Endothelial cell (in vitro differentiated cells): ENCODE results near the gene ARHGEF12. TPM values are rescaled to one million over a fixed set of nuclear protein-coding genes. Genes with fewer than 3 reads are reported as not detected.

ENCODE experiments used
- DNase-seq: peaks from one replicate; pipeline ENCODE4 v3.0.0; 2021; ENCODE audit warnings: low spot score
- H3K27ac Mint-ChIP-seq: one replicate; pipeline ENCODE4 v1.8.0; 2021; ENCODE audit warnings: mixed read lengths, inconsistent platforms; ENCODE audit not compliant: unreplicated experiment
- H3K27me3 Mint-ChIP-seq: one replicate; pipeline ENCODE4 v1.8.0; 2021; ENCODE audit warnings: mild to moderate bottlenecking, moderate library complexity, mixed read lengths, inconsistent platforms; ENCODE audit not compliant: unreplicated experiment
- H3K36me3 Mint-ChIP-seq: one replicate; pipeline ENCODE4 v1.8.0; 2021; ENCODE audit warnings: mild to moderate bottlenecking, low read depth, mixed read lengths, inconsistent platforms; ENCODE audit not compliant: unreplicated experiment
- H3K4me1 Mint-ChIP-seq: one replicate; pipeline ENCODE4 v1.8.0; 2021; ENCODE audit warnings: mild to moderate bottlenecking, mixed read lengths, inconsistent platforms; ENCODE audit not compliant: unreplicated experiment
- H3K4me3 Mint-ChIP-seq: one replicate; pipeline ENCODE4 v1.8.0; 2021; ENCODE audit warnings: mild to moderate bottlenecking, mixed read lengths, inconsistent platforms; ENCODE audit not compliant: unreplicated experiment
- H3K9me3 Mint-ChIP-seq: one replicate; pipeline ENCODE4 v1.8.0; 2021; ENCODE audit warnings: mixed read lengths, inconsistent platforms; ENCODE audit not compliant: unreplicated experiment
- CTCF ChIP-seq: fragments of 200-600 bp; sonication (generic); IDR thresholded peaks from one replicate; pipeline ENCODE4 v1.5.0; 2021; ENCODE audit warnings: antibody characterized with exemption; ENCODE audit not compliant: unreplicated experiment
- total RNA-seq: library from RNA; stranded (reverse); fragmentation: NEBNext Ultra II Directional; extraction: Animal tissue kit (Norgen Biotek cat#: 25700); gene quantifications from one replicate; pipeline ENCODE4 v1.2.1, GENCODE V29; 2021; ENCODE audit not compliant: unreplicated experiment

ARHGEF12 gene
- total RNA-seq, 1 donor from 2014 or later: 128 TPM

- Mint-ChIP-seq H3K36me3 (peaks cover 23% of the 10 kb centered on the region), H3K4me1 (peaks cover 16% of the 10 kb centered on the region), H3K27me3 (peaks cover 4% of the 10 kb centered on the region), H3K27ac (no peak overlapping the region), H3K4me3 (no peak overlapping the region), H3K9me3 (no peaks in the 10 kb centered on the region)
- DNase-seq: no peak
- TF ChIP-seq CTCF: no peak
Observed at GRCh38 chr11:120332822-120333716, 3.1 kb upstream of the ARHGEF12 start.

- H3K36me3 Mint-ChIP-seq: peaks cover 18% of the 10 kb centered on the region
Observed at GRCh38 chr11:120333801-120334200, 2.4 kb upstream of the ARHGEF12 start.

GRCh38 chr11:120334332-120334731 lies 1.9 kb upstream of the ARHGEF12 start:
- no peak for TF ChIP-seq CTCF
- peaks cover 6% of the 10 kb centered on the region for H3K27me3 Mint-ChIP-seq
- peaks cover 17% of the 10 kb centered on the region for H3K36me3 Mint-ChIP-seq
- no peak overlapping the region for H3K27ac Mint-ChIP-seq
- H3K9me3 Mint-ChIP-seq: no peaks in the 10 kb centered on the region
- DNase-seq: no peak
- H3K4me1 Mint-ChIP-seq: peaks cover 15% of the 10 kb centered on the region
- H3K4me3 Mint-ChIP-seq: no peak overlapping the region

More at GRCh38 chr11:120333801-120334200, 2.4 kb upstream of the ARHGEF12 start:
- Mint-ChIP-seq H3K9me3 (no peaks in the 10 kb centered on the region), H3K27me3 (peaks cover 6% of the 10 kb centered on the region), H3K27ac (no peak overlapping the region), H3K4me3 (no peak overlapping the region), H3K4me1 (peaks cover 15% of the 10 kb centered on the region)
- no peak for DNase-seq
- TF ChIP-seq CTCF: no peak

GRCh38 chr11:120334894-120335462 lies 1.2 kb upstream of the ARHGEF12 start:
- Mint-ChIP-seq H3K27ac (peak overlapping the region; percentile 39), H3K4me3 (peak overlapping the region; percentile 82), H3K36me3 (peaks cover 16% of the 10 kb centered on the region), H3K9me3 (no peaks in the 10 kb centered on the region), H3K4me1 (peaks cover 21% of the 10 kb centered on the region), H3K27me3 (peaks cover 6% of the 10 kb centered on the region)
- peak; percentile 71 for TF ChIP-seq CTCF
- peak; percentile 70 for DNase-seq

- peaks cover 26% of the 10 kb centered on the region for H3K4me1 Mint-ChIP-seq
- H3K27ac Mint-ChIP-seq: no peak overlapping the region
- no peaks in the 10 kb centered on the region for H3K9me3 Mint-ChIP-seq
- peaks cover 6% of the 10 kb centered on the region for H3K27me3 Mint-ChIP-seq
- no peak for TF ChIP-seq CTCF
- H3K36me3 Mint-ChIP-seq: peaks cover 11% of the 10 kb centered on the region
- H3K4me3 Mint-ChIP-seq: peak overlapping the region; percentile 82
- DNase-seq: no peak
Observed at GRCh38 chr11:120335556-120335907, 681 bp upstream of the ARHGEF12 start.
